Measurements from ENCODE around the gene CTXN1.

CTXN1 gene

GRCh38 chr19:7915250-7916102, 10.5 kb downstream of the CTXN1 start:
- no peak for DNase-seq (ENCODE audit: low read depth in 4 of 4, low spot score in 1 of 4)

GRCh38 chr19:7914598-7915045, 11.3 kb downstream of the CTXN1 start, which contains the start of gene TGFBR3L:
Gene TGFBR3L (plus strand): TSS chr19:7914830.
- DNase-seq (ENCODE audit: low read depth in 4 of 4, low spot score in 1 of 4): no peak

- DNase-seq (ENCODE audit: low read depth in 4 of 4, low spot score in 1 of 4): no peak
These were observed 11.8 kb downstream of the CTXN1 start for GRCh38 chr19:7914099-7914498.

- DNase-seq (ENCODE audit: low read depth in 4 of 4, low spot score in 1 of 4): no peak
These were observed 12.3 kb downstream of the CTXN1 start for GRCh38 chr19:7913652-7914051.

GRCh38 chr19:7912697-7913564, 13.0 kb downstream of the CTXN1 start:
- DNase-seq (ENCODE audit: low read depth in 4 of 4, low spot score in 1 of 4): no peak

- DNase-seq (ENCODE audit: low read depth in 4 of 4, low spot score in 1 of 4): no peak
These were observed 13.7 kb downstream of the CTXN1 start for GRCh38 chr19:7912144-7912696.

GRCh38 chr19:7911508-7912143, 14.3 kb downstream of the CTXN1 start:
- no peak for DNase-seq (ENCODE audit: low read depth in 4 of 4, low spot score in 1 of 4)

GRCh38 chr19:7910321-7911161, 15.4 kb downstream of the CTXN1 start:
- no peak for DNase-seq (ENCODE audit: low read depth in 4 of 4, low spot score in 1 of 4)

- no peak for DNase-seq (ENCODE audit: low read depth in 4 of 4, low spot score in 1 of 4)
These were observed 16.4 kb downstream of the CTXN1 start for GRCh38 chr19:7909471-7910067.

- no peak for DNase-seq (ENCODE audit: low read depth in 4 of 4, low spot score in 1 of 4)
These were observed 17.0 kb downstream of the CTXN1 start for GRCh38 chr19:7908742-7909461.

GRCh38 chr19:7908078-7908699, 17.7 kb downstream of the CTXN1 start:
- no peak for DNase-seq (ENCODE audit: low read depth in 4 of 4, low spot score in 1 of 4)

- no peak for DNase-seq (ENCODE audit: low read depth in 4 of 4, low spot score in 1 of 4)
These were observed 18.4 kb downstream of the CTXN1 start for GRCh38 chr19:7907544-7907943.

- no peak for DNase-seq (ENCODE audit: low read depth in 4 of 4, low spot score in 1 of 4)
These were observed 18.8 kb downstream of the CTXN1 start for GRCh38 chr19:7907122-7907521.

- no peak for DNase-seq (ENCODE audit: low read depth in 4 of 4, low spot score in 1 of 4)
These were observed 20.1 kb downstream of the CTXN1 start for GRCh38 chr19:7905859-7906258.

GRCh38 chr19:7905268-7905667, 20.7 kb downstream of the CTXN1 start:
- DNase-seq (ENCODE audit: low read depth in 4 of 4, low spot score in 1 of 4): no peak

GRCh38 chr19:7904074-7905020, 21.6 kb downstream of the CTXN1 start:
- DNase-seq (ENCODE audit: low read depth in 4 of 4, low spot score in 1 of 4): peak in 1 of 4 experiments; percentile 38

GRCh38 chr19:7903244-7904073, 22.5 kb downstream of the CTXN1 start, which contains the start of gene MAP2K7:
Gene MAP2K7 (plus strand): TSS chr19:7903877. CDS start chr19:7903945, 68 bp downstream.
- DNase-seq (ENCODE audit: low read depth in 4 of 4, low spot score in 1 of 4): peak; percentile 100

Data from stimulated activated CD4-positive, alpha-beta T cell treated with anti-CD3 and anti-CD28 coated beads, Interleukin-1b, Interleukin-23, amount 100 ng/mL, for 24 hours (primary cell).